Ishikawa (cell line): ENCODE measurements around the gene PIH1D2.
A peak's percentile ranks its signal among the peaks of the same experiment; 100 is the strongest.

ENCODE experiments used
- CEBPB ChIP-seq: IDR thresholded peaks from 2 replicates; pipeline ENCODE4 v1.6.1; 2012
- CREB1 ChIP-seq: IDR thresholded peaks from 2 replicates; pipeline ENCODE4 v1.6.1; 2012; ENCODE audit warnings: low read depth
- EP300 ChIP-seq: IDR thresholded peaks from 2 replicates; pipeline ENCODE4 v1.6.1; 2012; ENCODE audit warnings: borderline replicate concordance
- NFIC ChIP-seq: IDR thresholded peaks from 2 replicates; pipeline ENCODE4 v1.6.1; 2012
- RAD21 ChIP-seq: IDR thresholded peaks from 2 replicates; pipeline ENCODE4 v1.6.1; 2012; ENCODE audit warnings: low read depth
- TEAD4 ChIP-seq: IDR thresholded peaks from 2 replicates; pipeline ENCODE4 v1.6.1; 2012
- ZBTB7A ChIP-seq: IDR thresholded peaks from 2 replicates; pipeline ENCODE4 v1.6.1; 2012; ENCODE audit warnings: low read depth
- TF ChIP-seq, protein P1 (sequence below): IDR thresholded peaks from 2 replicates; pipeline ENCODE4 v1.6.1; 2012; ENCODE audit warnings: low read depth, mild to moderate bottlenecking
- TF ChIP-seq, protein P2 (sequence below): IDR thresholded peaks from 2 replicates; pipeline ENCODE4 v1.6.1; 2012
- TF ChIP-seq, protein P3 (sequence below): IDR thresholded peaks from 2 replicates; pipeline ENCODE4 v1.6.1; 2012

DNA sequence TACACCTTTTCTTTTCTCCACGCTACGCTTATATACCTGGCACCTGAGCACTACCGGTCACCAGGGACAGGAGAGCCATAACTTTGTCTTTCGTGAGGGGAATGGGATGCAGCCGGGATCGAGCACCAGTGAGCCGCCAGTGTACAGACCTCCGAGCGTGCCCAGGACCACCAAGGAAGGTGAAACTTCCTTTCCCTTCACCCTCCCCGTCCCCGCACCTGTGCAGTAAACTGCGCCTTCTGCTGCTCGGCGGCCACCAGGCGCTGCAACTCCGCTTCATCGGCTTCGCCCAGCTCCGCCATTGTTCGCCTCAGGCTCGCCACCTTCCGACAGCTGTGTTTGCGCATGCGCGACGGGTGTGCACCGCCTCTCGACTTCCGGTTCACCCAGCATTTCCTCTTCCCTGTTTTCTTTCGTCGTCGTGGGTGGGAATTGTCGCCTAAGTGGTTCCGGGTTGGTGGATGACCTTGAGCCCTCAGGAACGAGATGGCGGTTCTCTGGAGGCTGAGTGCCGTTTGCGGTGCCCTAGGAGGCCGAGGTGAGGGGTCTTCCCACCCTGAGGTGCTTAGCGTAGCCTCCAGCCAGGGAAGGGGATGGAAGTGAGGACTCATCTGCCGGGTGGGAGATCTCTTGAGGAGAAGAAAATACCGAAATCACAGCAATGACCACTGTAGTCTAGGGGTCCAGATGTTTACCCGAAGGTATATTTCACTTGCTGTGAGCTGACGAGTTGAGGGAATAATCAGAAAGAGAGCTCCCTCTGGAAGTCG, 12.8 kb upstream of the PIH1D2 start, which contains the start of the genes SDHD and TIMM8B:
- TF ChIP-seq, protein P1, sequence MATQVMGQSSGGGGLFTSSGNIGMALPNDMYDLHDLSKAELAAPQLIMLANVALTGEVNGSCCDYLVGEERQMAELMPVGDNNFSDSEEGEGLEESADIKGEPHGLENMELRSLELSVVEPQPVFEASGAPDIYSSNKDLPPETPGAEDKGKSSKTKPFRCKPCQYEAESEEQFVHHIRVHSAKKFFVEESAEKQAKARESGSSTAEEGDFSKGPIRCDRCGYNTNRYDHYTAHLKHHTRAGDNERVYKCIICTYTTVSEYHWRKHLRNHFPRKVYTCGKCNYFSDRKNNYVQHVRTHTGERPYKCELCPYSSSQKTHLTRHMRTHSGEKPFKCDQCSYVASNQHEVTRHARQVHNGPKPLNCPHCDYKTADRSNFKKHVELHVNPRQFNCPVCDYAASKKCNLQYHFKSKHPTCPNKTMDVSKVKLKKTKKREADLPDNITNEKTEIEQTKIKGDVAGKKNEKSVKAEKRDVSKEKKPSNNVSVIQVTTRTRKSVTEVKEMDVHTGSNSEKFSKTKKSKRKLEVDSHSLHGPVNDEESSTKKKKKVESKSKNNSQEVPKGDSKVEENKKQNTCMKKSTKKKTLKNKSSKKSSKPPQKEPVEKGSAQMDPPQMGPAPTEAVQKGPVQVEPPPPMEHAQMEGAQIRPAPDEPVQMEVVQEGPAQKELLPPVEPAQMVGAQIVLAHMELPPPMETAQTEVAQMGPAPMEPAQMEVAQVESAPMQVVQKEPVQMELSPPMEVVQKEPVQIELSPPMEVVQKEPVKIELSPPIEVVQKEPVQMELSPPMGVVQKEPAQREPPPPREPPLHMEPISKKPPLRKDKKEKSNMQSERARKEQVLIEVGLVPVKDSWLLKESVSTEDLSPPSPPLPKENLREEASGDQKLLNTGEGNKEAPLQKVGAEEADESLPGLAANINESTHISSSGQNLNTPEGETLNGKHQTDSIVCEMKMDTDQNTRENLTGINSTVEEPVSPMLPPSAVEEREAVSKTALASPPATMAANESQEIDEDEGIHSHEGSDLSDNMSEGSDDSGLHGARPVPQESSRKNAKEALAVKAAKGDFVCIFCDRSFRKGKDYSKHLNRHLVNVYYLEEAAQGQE: no peak
- no peak for TF ChIP-seq EP300
- TF ChIP-seq RAD21: no peak
- TF ChIP-seq TEAD4: no peak; the same call in 1 of the 2 replicates
- TF ChIP-seq CREB1: peak; percentile 60
- no peak for TF ChIP-seq NFIC
- TF ChIP-seq, protein P2, sequence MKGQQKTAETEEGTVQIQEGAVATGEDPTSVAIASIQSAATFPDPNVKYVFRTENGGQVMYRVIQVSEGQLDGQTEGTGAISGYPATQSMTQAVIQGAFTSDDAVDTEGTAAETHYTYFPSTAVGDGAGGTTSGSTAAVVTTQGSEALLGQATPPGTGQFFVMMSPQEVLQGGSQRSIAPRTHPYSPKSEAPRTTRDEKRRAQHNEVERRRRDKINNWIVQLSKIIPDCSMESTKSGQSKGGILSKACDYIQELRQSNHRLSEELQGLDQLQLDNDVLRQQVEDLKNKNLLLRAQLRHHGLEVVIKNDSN: peak; percentile 17; the same call in 1 of the 2 replicates
- TF ChIP-seq ZBTB7A: no peak
- no peak; the same call in 1 of the 2 replicates for TF ChIP-seq CEBPB
- TF ChIP-seq, protein P3, sequence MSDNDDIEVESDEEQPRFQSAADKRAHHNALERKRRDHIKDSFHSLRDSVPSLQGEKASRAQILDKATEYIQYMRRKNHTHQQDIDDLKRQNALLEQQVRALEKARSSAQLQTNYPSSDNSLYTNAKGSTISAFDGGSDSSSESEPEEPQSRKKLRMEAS: peak; percentile 55
